Calu3 (cell line): ENCODE measurements around the gene TMEM134. TPM values are rescaled to one million over a fixed set of nuclear protein-coding genes. Genes with fewer than 3 reads are reported as not detected.

Source experiments
- BruUV-seq: library from RNA; stranded (reverse); fragments of 400-500 nt; replicated peaks from 2 replicates; lab custom pipeline; 2021; lab: Mats Ljungman, UMichigan
- CTCF ChIA-PET: fragments of 300-600 bp; sonication (Branson Sonifier 250); formaldehyde crosslinking; loops from one replicate; lab custom pipeline; 2022; ENCODE audit warnings: antibody characterized with exemption; lab: Charles Lee
- DNase-seq: peaks from one replicate; pipeline ENCODE4 v3.0.0; 2022
- H3K27ac Mint-ChIP-seq: one replicate; pipeline ENCODE4 v1.8.0; 2022; ENCODE audit warnings: mixed read lengths; ENCODE audit not compliant: unreplicated experiment
- H3K27me3 Mint-ChIP-seq: one replicate; pipeline ENCODE4 v1.8.0; 2022; ENCODE audit warnings: mixed read lengths; ENCODE audit not compliant: unreplicated experiment
- H3K36me3 Mint-ChIP-seq: one replicate; pipeline ENCODE4 v1.8.0; 2022; ENCODE audit warnings: mild to moderate bottlenecking, moderate library complexity, mixed read lengths; ENCODE audit not compliant: insufficient read depth, unreplicated experiment
- H3K4me1 Mint-ChIP-seq: one replicate; pipeline ENCODE4 v1.8.0; 2022; ENCODE audit warnings: mild to moderate bottlenecking, low read depth, mixed read lengths; ENCODE audit not compliant: unreplicated experiment
- H3K4me3 Mint-ChIP-seq: one replicate; pipeline ENCODE4 v1.8.0; 2022; ENCODE audit warnings: mild to moderate bottlenecking, low read depth, moderate library complexity, mixed read lengths; ENCODE audit not compliant: unreplicated experiment
- H3K9me3 Mint-ChIP-seq: one replicate; pipeline ENCODE4 v1.8.0; 2022; ENCODE audit warnings: low read depth, mixed read lengths; ENCODE audit not compliant: unreplicated experiment
- CTCF ChIP-seq: fragments of 200-600 bp; IDR thresholded peaks from one replicate; pipeline ENCODE4 v1.8.0; 2022; ENCODE audit warnings: antibody characterized with exemption; ENCODE audit not compliant: unreplicated experiment
- intact Hi-C: fragments of 100-400 bp; cut with micrococcal nuclease; formaldehyde crosslinking; loops from one replicate; pipeline ENCODE4 v1.10.0; 2022; ENCODE audit not compliant: unreplicated experiment
- total RNA-seq: library from RNA; stranded (reverse); gene quantifications from 2 replicates; pipeline ENCODE4 v1.2.3, GENCODE V29; 2022

Gene TMEM134
- total RNA-seq, 1 experiment from 2014 or later = 31.9 TPM

DNA sequence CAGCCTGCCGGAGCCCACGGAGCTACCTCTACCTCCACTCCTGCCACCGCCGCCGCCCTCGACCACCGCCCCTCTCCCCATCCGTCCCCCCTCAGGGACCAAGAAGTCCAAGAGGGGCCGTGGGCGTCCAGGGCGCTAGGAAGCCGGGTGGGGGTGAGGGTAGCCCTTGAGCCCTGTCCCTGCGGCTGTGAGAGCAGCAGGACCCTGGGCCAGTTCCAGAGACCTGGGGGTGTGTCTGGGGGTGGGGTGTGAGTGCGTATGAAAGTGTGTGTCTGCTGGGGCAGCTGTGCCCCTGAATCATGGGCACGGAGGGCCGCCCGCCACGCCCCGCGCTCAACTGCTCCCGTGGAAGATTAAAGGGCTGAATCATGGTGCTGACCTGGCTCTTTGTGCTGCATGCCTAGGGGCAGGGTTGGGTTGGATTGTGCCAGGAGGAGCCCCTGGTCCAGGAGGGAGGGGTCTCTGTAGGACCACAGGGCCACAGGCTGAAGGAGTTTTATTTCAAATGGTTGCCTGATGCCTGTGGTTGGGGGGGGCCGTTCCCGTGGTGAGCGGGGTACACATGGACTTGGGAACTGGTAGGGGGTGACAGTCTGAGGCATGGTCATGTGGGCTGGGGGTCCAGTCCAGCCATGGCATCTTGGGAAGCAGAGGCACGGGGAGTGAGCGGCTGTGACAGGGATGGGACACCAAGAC, 33.9 kb downstream of the TMEM134 start:
- DNase-seq = no peak
- peaks cover 60% of the 10 kb centered on the region for H3K36me3 Mint-ChIP-seq
- peaks cover 12% of the 10 kb centered on the region for H3K4me1 Mint-ChIP-seq
- H3K4me3 Mint-ChIP-seq = no peak overlapping the region
- intact Hi-C loops = no loop called here
- no TSS peak for BruUV-seq
- no peak overlapping the region for H3K27ac Mint-ChIP-seq
- CTCF ChIA-PET = no interaction called here
- TF ChIP-seq CTCF = no peak
- no peaks in the 10 kb centered on the region for H3K9me3 Mint-ChIP-seq
- H3K27me3 Mint-ChIP-seq = no peaks in the 10 kb centered on the region

- DNase-seq = no peak
- peaks cover 4% of the 10 kb centered on the region for H3K4me1 Mint-ChIP-seq
- intact Hi-C loops = no loop called here
- H3K27me3 Mint-ChIP-seq = no peaks in the 10 kb centered on the region
- H3K9me3 Mint-ChIP-seq = no peaks in the 10 kb centered on the region
- H3K36me3 Mint-ChIP-seq = peaks cover 60% of the 10 kb centered on the region
- BruUV-seq = no TSS peak
- no peak overlapping the region for H3K4me3 Mint-ChIP-seq
- H3K27ac Mint-ChIP-seq = no peak overlapping the region
- no peak for TF ChIP-seq CTCF
- CTCF ChIA-PET = no interaction called here
Measured at GRCh38 chr11:67434395-67434881, 34.6 kb downstream of the TMEM134 start.

DNA sequence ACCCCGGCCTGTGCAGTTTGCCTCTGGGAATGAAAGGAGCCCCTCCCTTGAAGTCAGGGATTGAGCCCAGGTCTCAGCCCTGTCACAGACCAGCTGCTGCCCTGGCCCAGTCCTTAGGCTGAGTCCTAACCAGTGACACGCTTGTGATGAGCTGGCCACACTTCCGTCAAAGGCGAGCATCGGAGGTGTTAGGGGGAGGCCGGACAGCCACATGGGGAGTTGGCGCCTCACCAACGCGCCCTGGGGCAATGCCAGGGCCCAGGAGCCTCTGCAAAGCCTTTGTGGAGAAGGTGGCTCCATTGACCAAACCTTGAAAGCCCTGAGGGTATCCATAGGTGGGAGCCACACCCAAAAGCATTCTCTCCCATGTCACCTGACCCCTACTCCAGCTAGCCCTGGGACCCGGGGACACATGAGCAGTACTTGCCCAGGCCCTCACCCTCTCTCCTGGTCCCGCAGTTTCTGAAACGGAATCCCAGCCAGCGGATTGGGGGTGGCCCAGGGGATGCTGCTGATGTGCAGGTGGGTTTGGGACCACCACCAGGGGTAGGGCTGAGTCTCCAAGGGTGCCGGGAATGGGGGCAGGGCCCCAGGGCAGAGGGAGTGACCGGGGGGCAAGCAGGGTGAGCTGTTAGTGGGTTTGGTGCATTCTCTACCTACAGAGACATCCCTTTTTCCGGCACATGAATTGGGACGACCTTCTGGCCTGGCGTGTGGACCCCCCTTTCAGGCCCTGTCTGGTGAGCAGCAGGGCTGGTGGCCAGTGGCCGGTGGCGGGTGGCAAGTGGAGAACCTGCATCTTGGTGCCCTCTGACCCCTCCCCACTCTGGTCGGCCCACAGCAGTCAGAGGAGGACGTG, 35.3 kb downstream of the TMEM134 start:
- CTCF ChIA-PET = no interaction called here
- DNase-seq = no peak
- H3K9me3 Mint-ChIP-seq = no peaks in the 10 kb centered on the region
- BruUV-seq = no TSS peak
- no peak overlapping the region for H3K4me3 Mint-ChIP-seq
- no peaks in the 10 kb centered on the region for H3K4me1 Mint-ChIP-seq
- H3K27me3 Mint-ChIP-seq = no peaks in the 10 kb centered on the region
- intact Hi-C loops = no loop called here
- H3K36me3 Mint-ChIP-seq = peaks cover 60% of the 10 kb centered on the region
- no peak overlapping the region for H3K27ac Mint-ChIP-seq
- TF ChIP-seq CTCF = no peak

DNA sequence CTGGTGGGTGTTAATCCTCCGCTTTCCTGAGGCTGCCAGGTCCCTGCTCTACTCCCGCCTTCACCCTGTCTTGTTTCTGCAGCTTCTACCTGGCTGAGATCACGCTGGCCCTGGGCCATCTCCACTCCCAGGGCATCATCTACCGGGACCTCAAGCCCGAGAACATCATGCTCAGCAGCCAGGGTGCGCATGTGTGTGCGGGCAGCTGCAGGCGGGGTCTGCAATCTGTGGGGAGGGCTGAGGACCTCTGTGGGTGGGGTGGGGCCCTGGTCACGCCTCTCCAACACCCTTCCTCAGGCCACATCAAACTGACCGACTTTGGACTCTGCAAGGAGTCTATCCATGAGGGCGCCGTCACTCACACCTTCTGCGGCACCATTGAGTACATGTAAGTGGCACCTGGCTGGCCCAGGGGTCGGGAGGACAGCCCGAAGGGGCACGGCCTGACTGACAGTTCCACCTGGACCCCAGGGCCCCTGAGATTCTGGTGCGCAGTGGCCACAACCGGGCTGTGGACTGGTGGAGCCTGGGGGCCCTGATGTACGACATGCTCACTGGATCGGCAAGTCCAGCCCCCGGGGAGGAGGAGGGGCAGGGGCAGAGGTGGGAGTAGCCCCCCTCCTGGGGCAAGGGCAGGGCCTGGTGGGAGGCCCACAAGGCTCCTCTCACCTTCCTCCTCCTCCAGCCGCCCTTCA, 36.2 kb downstream of the TMEM134 start:
- Mint-ChIP-seq H3K4me3 (no peak overlapping the region), H3K27me3 (no peaks in the 10 kb centered on the region), H3K4me1 (no peaks in the 10 kb centered on the region), H3K27ac (no peak overlapping the region), H3K9me3 (no peaks in the 10 kb centered on the region), H3K36me3 (peaks cover 62% of the 10 kb centered on the region)
- BruUV-seq = no TSS peak
- intact Hi-C loops = no loop called here
- CTCF ChIA-PET = no interaction called here
- no peak for TF ChIP-seq CTCF
- no peak for DNase-seq
